KOPT-K1 (cell line): ENCODE data around the gene TMC3.
"Not testable (repeated sequence)": the region's sequence is repeated elsewhere in the genome, so short reads cannot be mapped to it uniquely, and the experiment has no call there.

Source experiments
- H3K27ac ChIP-seq: fragments of 200-600 bp; sonication (generic); 2 replicates; pipeline ENCODE4 v1.5.1; 2016; ENCODE audit warnings: antibody characterized with exemption, mild to moderate bottlenecking, low read depth, low read length; ENCODE audit not compliant: poor library complexity, severe bottlenecking
- H3K36me3 ChIP-seq: fragments of 200-600 bp; sonication (generic); 2 replicates; pipeline ENCODE4 v1.5.1; 2017; ENCODE audit warnings: antibody characterized with exemption, mild to moderate bottlenecking, low read length, moderate library complexity; ENCODE audit not compliant: insufficient read depth
- H3K9me3 ChIP-seq: fragments of 200-600 bp; sonication (generic); 2 replicates; pipeline ENCODE4 v1.5.1; 2017; ENCODE audit warnings: antibody characterized with exemption, low read length, mild to moderate bottlenecking; ENCODE audit not compliant: insufficient read depth, poor library complexity, severe bottlenecking

TMC3 gene

GRCh38 chr15:81373176-81373575, 837 bp downstream of the TMC3 start:
- no peaks in the 10 kb centered on the region for H3K9me3 ChIP-seq
- H3K27ac ChIP-seq: no peak overlapping the region
- no peaks in the 10 kb centered on the region for H3K36me3 ChIP-seq

- H3K27ac ChIP-seq: no peak overlapping the region
- H3K9me3 ChIP-seq: no peaks in the 10 kb centered on the region
- H3K36me3 ChIP-seq: no peaks in the 10 kb centered on the region
These were observed 1.4 kb downstream of the TMC3 start for GRCh38 chr15:81372575-81372974.

- Histone ChIP-seq H3K9me3 (no peaks in the 10 kb centered on the region), H3K27ac (no peak overlapping the region), H3K36me3 (no peaks in the 10 kb centered on the region)
These were observed 10.1 kb downstream of the TMC3 start for GRCh38 chr15:81363718-81364500.

- no peak overlapping the region for H3K27ac ChIP-seq
These were observed 10.7 kb downstream of the TMC3 start for GRCh38 chr15:81363276-81363675.

GRCh38 chr15:81362790-81363189, 11.2 kb downstream of the TMC3 start:
- Histone ChIP-seq H3K36me3 (no peaks in the 10 kb centered on the region), H3K27ac (no peak overlapping the region)

More at GRCh38 chr15:81363276-81363675, 10.7 kb downstream of the TMC3 start:
- Histone ChIP-seq H3K36me3 (no peaks in the 10 kb centered on the region), H3K9me3 (no peaks in the 10 kb centered on the region)

GRCh38 chr15:81361891-81362290, 12.1 kb downstream of the TMC3 start:
- no peaks in the 10 kb centered on the region for H3K9me3 ChIP-seq
- no peak overlapping the region for H3K27ac ChIP-seq
- H3K36me3 ChIP-seq: no peaks in the 10 kb centered on the region

More at GRCh38 chr15:81362790-81363189, 11.2 kb downstream of the TMC3 start:
- no peaks in the 10 kb centered on the region for H3K9me3 ChIP-seq

- H3K36me3 ChIP-seq: no peaks in the 10 kb centered on the region
- no peak overlapping the region for H3K27ac ChIP-seq
- H3K9me3 ChIP-seq: no peaks in the 10 kb centered on the region
These were observed 13.5 kb downstream of the TMC3 start for GRCh38 chr15:81360491-81360890.

- Histone ChIP-seq H3K9me3 (no peaks in the 10 kb centered on the region), H3K27ac (no peak overlapping the region), H3K36me3 (no peaks in the 10 kb centered on the region)
These were observed 15.8 kb downstream of the TMC3 start for GRCh38 chr15:81358248-81358647.

GRCh38 chr15:81357180-81357686, 16.8 kb downstream of the TMC3 start:
- Histone ChIP-seq H3K36me3 (no peaks in the 10 kb centered on the region), H3K27ac (no peak overlapping the region), H3K9me3 (no peaks in the 10 kb centered on the region)

- H3K9me3 ChIP-seq: no peaks in the 10 kb centered on the region
- no peaks in the 10 kb centered on the region for H3K36me3 ChIP-seq
- no peak overlapping the region for H3K27ac ChIP-seq
These were observed 17.8 kb downstream of the TMC3 start for GRCh38 chr15:81356252-81356651.

- Histone ChIP-seq H3K9me3 (no peaks in the 10 kb centered on the region), H3K27ac (no peak overlapping the region), H3K36me3 (no peaks in the 10 kb centered on the region)
These were observed 22.4 kb downstream of the TMC3 start for GRCh38 chr15:81351651-81352050.

GRCh38 chr15:81349271-81349670, 24.7 kb downstream of the TMC3 start:
- H3K36me3 ChIP-seq: no peaks in the 10 kb centered on the region
- H3K9me3 ChIP-seq: no peaks in the 10 kb centered on the region
- H3K27ac ChIP-seq: no peak overlapping the region

GRCh38 chr15:81348691-81349090, 25.3 kb downstream of the TMC3 start:
- H3K36me3 ChIP-seq, H3K27ac ChIP-seq, H3K9me3 ChIP-seq: not testable (repeated sequence)

- Histone ChIP-seq H3K27ac (no peak overlapping the region), H3K9me3 (no peaks in the 10 kb centered on the region), H3K36me3 (no peaks in the 10 kb centered on the region)
These were observed 26.1 kb downstream of the TMC3 start for GRCh38 chr15:81347910-81348309.

GRCh38 chr15:81346611-81347010, 27.4 kb downstream of the TMC3 start:
- H3K9me3 ChIP-seq: no peaks in the 10 kb centered on the region
- H3K27ac ChIP-seq: no peak overlapping the region
- no peaks in the 10 kb centered on the region for H3K36me3 ChIP-seq

GRCh38 chr15:81343371-81343770, 30.6 kb downstream of the TMC3 start:
- no peak overlapping the region for H3K27ac ChIP-seq
- H3K9me3 ChIP-seq: no peaks in the 10 kb centered on the region
- no peaks in the 10 kb centered on the region for H3K36me3 ChIP-seq
